ENCODE results near the gene TBX19.

TBX19 gene

DNA sequence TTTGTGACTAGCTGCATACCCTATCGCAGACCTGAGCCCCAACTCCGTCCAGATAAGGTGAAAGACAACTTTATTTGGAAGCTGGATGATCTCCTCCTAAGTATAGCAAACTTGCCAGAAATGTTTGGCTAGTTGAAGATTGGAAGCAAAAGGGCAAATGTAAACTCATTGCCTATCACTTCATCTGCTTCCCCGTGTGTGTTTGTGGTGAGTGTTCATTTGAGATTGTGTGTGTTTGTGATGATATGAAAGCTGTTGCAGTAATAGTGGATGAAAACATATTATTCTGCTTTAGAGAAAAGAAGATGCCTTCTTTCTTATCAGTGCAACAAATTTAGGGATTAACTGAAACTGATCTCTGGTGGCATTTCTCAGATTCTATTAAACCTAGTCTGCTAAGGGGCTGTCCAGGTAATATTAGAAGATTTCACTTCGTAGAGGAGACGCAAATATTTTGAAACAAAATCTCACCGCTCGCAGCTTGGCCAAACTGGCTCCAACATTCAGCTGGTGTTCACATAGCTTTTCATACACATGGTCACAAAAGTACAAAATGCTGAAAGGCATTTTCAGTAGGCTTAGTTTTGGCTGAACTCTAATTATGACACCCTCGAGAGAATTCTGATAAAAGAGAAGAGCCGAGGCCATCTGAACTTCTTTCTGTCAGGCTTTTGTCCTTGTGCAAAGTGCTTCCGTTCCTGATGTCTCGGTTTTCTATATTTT lies 1.1 kb downstream of the TBX19 start:
- no peak for DNase-seq

DNA sequence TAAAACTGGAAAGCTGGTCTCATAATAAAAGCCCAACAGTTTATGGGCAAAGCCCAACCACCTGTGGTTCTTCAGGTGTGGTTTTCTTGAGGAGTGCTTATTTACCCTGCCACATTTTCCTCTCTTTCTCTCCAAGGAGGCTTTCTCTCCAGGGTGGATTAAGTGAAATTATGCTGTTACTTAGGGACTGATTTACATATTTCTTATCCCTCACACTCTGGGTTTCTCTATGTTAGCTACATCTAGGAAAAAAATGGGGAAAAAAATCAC lies 4.8 kb downstream of the TBX19 start:
- DNase-seq, result no peak

DNA sequence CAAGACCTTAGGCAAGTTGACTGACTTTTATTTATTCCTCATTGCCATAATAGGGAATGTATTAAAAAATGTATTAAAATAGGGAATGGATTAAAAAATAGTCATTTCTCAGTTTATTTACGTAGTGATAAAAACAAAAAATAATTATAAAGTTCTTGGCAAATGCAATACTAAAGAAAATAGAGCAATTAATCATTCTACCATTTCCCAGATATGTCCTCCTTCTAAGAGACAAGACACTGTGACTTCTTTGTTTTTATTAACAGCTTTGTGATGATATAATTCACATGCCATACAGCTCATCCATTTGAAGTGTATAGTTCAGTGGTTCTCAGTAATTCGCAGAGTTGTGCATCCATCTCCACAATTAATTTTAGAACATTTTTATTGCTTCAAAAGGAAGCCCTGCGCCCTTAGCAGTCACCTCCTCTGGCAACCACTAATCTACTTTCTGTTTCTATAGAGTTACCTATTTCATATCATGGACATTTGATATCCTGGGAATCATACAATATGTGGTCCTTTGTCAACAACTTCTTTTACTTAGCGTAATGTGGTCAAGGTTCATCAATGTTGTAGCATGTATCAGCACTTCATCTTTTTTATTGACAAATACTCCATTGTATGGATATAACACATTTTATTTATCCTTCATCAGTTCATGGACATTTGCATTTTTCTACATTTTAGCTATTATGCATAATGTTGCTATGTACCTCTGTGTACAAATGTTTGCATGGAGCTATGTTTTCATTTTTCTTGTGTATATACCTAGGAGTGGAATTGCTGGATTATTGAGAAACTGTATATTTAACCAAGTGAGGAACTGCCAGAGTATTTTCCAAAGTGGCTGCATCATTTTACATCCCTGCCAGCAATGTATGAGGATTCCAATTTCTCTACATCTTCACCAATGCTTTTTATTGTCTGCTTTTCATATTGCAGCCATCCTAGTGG lies 5.6 kb downstream of the TBX19 start:
- no peak for DNase-seq

DNA sequence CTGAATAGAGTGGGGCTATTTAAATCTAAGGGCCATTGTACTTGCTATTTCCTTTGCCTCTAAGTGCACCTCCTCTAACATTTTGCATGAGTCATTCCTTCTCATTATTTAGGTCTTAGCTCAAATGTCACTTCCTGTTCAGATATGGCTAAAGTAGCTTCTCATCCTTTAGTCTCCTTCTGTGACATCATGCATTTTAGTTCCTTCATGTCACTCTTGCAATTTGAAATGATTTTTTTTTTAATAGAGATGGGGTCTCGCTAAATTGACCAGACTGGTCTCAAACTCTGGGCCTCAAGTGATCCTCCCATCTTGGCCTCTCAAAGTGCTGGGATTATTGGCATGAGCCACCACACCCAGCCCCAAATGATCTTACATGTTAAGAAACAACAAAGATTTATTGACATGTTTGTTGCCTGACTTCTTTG lies 6.6 kb downstream of the TBX19 start:
- DNase-seq, result no peak

DNA sequence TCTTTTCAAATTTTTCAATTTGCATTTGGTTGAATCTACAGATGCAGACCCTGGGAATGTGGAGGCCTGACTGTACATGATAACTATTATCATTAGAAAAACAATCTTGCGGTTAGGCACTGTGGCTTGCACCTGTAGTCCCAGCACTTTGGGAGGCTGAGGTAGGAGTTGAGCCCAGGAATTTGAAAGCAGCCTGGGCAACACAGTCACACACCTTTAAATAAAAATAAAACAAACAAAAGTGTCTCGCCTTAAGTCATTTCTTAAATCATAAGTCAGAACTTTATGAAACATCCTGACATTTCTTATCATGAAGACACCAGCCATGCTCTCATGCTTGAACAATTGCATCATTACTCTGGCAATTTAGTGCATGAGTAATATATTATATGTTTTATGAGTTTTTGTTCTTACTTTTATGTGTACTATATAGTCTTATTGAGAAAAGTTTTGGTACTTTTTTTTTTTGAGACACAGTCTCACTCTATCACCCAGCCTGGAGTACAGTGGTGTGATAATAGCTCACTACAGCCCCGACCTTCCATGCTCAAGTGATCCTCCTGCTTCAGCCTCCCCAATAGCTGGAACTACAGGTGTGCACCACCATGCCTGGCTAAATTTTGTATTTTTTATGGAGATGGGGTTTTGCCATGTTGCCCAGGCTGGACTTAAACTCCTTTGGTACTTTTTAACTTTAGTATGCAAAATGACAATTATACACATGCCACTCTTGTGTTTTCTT lies 7.8 kb downstream of the TBX19 start:
- DNase-seq, result no peak

DNA sequence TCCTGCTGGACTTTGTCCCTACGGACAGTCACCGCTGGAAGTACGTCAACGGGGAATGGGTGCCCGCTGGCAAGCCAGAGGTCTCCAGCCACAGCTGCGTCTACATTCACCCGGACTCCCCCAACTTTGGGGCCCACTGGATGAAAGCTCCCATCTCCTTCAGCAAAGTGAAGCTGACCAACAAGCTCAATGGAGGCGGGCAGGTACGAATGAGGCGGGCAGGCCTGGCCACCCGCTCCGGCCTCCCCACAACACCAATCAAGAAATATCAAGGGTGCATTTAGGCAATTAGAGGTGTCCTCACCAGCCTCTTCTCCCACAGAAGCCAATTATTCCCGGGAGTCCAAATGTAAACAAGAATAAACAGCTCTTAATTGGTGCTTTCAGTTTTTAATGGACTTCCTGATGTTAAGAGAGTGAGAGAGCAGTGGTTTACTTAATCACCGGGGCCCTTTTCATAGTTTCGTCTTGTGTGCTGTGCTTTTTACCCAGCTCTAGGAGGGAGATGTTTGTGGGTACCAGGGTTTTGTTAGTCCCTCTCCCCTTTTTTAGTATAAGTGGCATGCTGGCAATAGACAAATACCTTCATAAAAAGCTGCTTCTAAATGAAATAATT lies 10.7 kb downstream of the TBX19 start:
- no peak for DNase-seq

GRCh38 chr1:168293356-168293755 lies 12.7 kb downstream of the TBX19 start:
- no peak for DNase-seq

- no peak for DNase-seq
Observed at GRCh38 chr1:168295411-168296114, 14.9 kb downstream of the TBX19 start.

DNA sequence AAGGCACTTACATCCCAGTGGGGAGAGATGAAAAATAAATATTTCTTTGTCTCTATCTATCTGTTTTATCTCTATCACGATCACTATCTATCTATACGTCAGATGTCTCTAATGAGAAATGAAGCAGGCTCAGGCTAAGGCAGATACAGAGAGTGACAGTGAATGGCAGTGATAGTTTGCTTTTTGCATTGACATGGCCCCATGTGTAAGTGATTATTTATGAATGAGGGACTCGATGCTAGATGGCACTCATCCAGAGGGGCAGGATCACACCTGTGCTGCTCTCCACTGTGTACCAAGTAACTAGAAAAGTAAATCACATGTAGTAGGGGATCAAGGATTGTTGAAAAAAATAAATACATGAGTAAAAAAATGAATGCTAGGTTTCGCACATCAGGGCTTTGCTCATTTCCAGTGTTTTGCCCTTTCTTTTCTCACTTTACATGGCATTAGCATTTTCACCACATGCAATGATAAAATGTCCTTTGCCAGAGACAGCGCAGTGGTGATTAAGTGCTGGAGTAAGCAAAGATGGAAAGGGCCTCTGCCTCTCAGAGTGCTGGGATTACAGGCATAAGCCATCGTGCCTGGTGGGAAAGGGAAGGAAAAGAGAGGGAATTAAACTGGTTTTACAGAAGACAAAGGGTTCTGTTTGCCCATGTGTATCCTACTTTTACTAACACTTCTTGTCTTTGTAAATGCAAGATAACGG lies 16.5 kb downstream of the TBX19 start:
- no peak for DNase-seq

DNA sequence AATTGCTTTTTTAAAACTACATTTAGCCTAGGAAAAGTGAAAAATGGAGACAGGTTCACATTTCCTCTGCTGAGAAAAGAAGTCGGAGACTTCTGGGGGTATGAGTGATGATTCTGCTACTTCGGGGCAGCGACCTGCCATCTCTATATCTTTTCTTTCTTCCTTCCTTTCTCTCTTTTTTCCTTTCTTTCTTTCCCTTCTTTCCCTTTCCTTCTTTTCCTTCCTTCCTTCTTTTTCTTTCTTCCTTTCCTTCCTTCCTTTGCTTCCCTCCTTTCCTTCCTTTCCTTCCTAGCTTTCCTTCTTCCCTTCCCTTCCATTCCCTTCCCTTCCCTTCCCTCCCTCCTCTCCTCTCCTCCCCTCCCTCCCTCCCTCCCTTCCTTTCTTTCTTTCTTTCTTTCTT lies 17.8 kb downstream of the TBX19 start:
- DNase-seq, result no peak

- DNase-seq, result no peak
Observed at GRCh38 chr1:168300626-168301025, 19.9 kb downstream of the TBX19 start.

- no peak for DNase-seq
Observed at GRCh38 chr1:168301664-168302320, 21.1 kb downstream of the TBX19 start.

DNA sequence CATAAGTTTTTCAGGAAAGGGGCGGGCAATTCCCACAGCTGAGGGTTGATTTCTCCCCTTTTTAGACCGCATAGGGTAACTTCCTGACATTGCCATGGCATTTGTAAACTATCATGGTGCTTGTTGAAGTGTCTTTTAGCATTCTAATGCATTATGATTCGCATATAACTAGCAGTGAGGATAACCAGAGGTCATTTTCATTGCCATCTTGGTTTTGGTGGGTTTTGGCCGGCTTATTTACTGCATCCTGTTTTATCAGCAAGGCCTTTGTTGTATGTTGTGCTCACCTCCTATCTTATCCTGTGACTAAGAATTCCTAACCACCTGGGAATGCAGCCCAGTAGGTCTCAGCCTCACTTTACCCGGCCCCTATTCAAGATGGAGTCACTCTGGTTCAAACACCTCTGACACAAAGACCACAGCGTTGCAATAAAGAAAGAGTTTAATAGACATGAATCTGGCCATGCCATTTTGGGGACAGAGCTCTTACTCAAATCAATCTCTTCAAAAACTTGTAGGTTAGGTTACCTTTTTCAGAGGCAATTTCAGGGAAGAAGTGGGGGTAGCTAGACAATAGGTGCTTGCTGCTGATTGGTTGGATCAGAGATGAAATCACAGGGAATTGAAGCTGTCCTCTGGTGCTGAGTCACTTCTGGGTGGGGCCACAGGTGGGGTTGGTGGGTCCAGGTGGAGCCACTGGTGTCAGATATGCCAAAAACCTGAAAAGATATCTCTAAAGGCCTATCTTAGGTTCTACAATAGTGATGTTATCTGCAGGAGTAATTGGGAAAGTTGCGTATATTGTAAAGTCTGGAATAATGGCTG lies 23.3 kb downstream of the TBX19 start:
- no peak for DNase-seq

DNA sequence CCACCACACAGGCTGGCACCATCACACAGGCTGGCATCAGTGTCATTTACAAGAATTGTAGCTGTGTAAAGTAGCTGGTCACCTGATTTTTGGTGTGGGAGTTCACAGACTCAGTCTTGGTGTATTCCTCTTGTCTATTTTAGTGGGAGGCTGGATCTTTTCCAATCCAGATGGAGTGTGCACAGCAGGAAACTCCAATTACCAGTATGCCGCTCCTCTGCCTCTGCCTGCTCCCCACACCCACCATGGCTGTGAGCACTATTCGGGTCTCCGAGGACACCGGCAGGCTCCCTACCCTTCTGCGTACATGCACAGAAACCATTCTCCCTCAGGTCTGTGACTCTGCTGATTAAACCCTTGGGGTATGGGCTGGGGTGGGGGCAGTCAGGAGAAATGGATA lies 24.2 kb downstream of the TBX19 start:
- DNase-seq, result no peak

DNA sequence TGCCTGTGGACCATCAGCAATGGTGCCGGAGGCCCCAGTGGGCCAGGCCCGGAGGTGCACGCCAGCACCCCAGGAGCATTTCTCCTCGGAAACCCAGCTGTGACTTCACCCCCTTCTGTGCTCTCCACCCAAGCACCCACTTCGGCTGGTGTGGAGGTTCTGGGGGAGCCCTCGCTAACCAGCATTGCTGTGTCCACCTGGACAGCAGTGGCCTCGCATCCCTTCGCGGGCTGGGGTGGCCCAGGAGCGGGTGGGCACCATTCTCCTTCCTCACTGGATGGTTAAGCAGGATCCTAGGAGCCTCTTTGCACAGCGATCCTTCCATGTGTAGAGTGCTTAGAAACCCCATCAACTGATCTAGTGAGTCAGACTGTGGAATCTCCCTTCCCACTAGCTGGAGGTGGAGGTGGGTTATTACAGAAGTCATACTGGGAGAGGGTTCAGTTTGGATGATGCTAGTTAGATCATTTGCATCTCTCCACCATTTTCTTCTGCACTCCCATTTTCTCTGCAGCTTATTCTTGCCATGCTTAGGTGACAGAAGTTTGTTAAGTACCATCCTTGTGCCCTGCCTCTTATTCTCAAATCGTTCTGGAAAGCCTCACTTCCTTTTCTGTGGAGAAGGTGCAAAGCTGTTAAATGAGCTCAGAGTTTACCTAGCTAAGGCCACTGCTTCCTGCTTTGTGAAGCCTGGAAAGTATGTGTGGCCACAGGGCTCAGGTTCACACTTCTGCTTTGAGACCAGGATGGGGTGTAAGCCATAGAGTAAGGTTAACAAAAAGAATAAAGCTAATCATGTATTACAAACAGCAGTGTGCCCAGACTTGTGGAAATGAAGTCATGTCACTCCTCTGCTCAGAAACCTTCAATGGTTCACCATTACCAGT lies 32.3 kb downstream of the TBX19 start:
- no peak for DNase-seq

DNA sequence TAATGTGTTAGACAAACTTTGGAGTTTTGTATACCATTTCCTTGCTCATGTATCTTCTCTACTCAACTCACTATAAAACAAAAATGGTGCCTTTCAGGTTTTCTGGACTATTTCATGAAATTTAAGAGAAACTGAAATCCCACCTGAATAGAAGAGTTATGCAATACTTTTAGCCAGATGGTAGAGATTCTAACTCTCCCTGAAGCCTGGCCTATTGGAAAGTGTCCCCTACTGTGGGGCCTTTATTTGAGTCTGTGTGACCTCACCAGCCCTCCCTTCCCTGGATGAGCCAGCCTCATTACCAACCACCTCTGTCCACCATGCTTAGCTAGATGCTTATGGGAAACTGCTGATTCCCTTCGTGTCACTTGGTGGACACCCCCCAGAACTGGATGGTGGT lies 35.5 kb downstream of the TBX19 start:
- no peak for DNase-seq

DNA sequence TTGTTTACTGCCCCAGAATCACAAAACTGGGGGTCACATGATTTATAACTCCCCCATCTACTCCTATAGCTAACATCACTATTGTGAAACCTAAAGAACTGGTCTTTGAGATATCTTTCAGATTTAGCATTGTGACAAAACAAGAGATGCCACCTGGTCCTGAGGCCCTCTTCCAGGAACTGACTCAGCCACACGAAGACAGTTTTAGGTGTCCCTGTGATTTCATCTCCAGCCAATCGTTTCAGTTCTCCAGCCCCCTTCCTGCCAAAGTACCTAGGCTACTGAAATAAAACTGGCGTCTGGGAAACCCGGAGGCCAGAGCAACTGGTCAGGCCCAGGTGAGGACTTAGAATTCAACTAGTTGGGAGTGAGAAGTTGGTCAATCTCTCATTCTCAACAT lies 36.6 kb downstream of the TBX19 start:
- DNase-seq, result no peak

- no peak for DNase-seq
Observed at GRCh38 chr1:168319691-168320090, 39.0 kb downstream of the TBX19 start.

- no peak for DNase-seq
Observed at GRCh38 chr1:168320149-168320548, 39.5 kb downstream of the TBX19 start.

Data from activated CD8-positive, alpha-beta memory T cell treated with anti-CD3 and anti-CD28 coated beads, Interleukin-2, amount 50 U/mL, for 48 hours (primary cell).